ENCODE results near the gene FRMPD4. TPM values are rescaled to one million over a fixed set of nuclear protein-coding genes. Genes with fewer than 3 reads are reported as not detected.

FRMPD4 gene
- total RNA-seq, 1 donor from 2014 or later, result 2.8 TPM

GRCh38 chrX:12349201-12349600 lies 210.9 kb downstream of the FRMPD4 start:
- H3K4me3 ChIP-seq, result no peak overlapping the region
- no peaks in the 10 kb centered on the region for H3K36me3 ChIP-seq
- no peaks in the 10 kb centered on the region for H3K27me3 ChIP-seq (ENCODE audit: low read depth)
- no peaks in the 10 kb centered on the region for H3K9me3 ChIP-seq (replicated peaks)
- H3K27ac ChIP-seq (replicated peaks), result no peak overlapping the region
- DNase-seq, result no peak
- intact Hi-C loops (cut with micrococcal nuclease), result no loop called here
- TF ChIP-seq, protein P1, sequence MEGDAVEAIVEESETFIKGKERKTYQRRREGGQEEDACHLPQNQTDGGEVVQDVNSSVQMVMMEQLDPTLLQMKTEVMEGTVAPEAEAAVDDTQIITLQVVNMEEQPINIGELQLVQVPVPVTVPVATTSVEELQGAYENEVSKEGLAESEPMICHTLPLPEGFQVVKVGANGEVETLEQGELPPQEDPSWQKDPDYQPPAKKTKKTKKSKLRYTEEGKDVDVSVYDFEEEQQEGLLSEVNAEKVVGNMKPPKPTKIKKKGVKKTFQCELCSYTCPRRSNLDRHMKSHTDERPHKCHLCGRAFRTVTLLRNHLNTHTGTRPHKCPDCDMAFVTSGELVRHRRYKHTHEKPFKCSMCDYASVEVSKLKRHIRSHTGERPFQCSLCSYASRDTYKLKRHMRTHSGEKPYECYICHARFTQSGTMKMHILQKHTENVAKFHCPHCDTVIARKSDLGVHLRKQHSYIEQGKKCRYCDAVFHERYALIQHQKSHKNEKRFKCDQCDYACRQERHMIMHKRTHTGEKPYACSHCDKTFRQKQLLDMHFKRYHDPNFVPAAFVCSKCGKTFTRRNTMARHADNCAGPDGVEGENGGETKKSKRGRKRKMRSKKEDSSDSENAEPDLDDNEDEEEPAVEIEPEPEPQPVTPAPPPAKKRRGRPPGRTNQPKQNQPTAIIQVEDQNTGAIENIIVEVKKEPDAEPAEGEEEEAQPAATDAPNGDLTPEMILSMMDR (IDR thresholded peaks at IDR 0.05; ENCODE audit: borderline replicate concordance), result no peak
- no peaks in the 10 kb centered on the region for H3K4me1 ChIP-seq

GRCh38 chrX:12352922-12353321 lies 214.6 kb downstream of the FRMPD4 start:
- H3K4me3 ChIP-seq, result no peak overlapping the region
- no peak for DNase-seq
- H3K27me3 ChIP-seq (ENCODE audit: low read depth), result no peaks in the 10 kb centered on the region
- no peak overlapping the region for H3K27ac ChIP-seq (replicated peaks)
- H3K9me3 ChIP-seq (replicated peaks), result no peaks in the 10 kb centered on the region
- TF ChIP-seq, protein P1 (IDR thresholded peaks at IDR 0.05; ENCODE audit: borderline replicate concordance), result no peak
- no peaks in the 10 kb centered on the region for H3K36me3 ChIP-seq
- intact Hi-C loops (cut with micrococcal nuclease), result no loop called here
- H3K4me1 ChIP-seq, result no peaks in the 10 kb centered on the region

- Histone ChIP-seq H3K27ac (replicated peaks) (no peak overlapping the region), H3K9me3 (replicated peaks) (no peaks in the 10 kb centered on the region), H3K4me3 (no peak overlapping the region), H3K4me1 (no peaks in the 10 kb centered on the region), H3K27me3 (ENCODE audit: low read depth) (no peaks in the 10 kb centered on the region), H3K36me3 (no peaks in the 10 kb centered on the region)
- TF ChIP-seq, protein P1 (IDR thresholded peaks at IDR 0.05; ENCODE audit: borderline replicate concordance), result no peak
- intact Hi-C loops (cut with micrococcal nuclease), result no loop called here
- no peak for DNase-seq
Observed at GRCh38 chrX:12360383-12360782, 222.1 kb downstream of the FRMPD4 start.

- H3K4me1 ChIP-seq, result no peaks in the 10 kb centered on the region
- no peak overlapping the region for H3K4me3 ChIP-seq
- no peak overlapping the region for H3K27ac ChIP-seq (replicated peaks)
- no peaks in the 10 kb centered on the region for H3K9me3 ChIP-seq (replicated peaks)
- H3K27me3 ChIP-seq (ENCODE audit: low read depth), result no peaks in the 10 kb centered on the region
- TF ChIP-seq, protein P1 (IDR thresholded peaks at IDR 0.05; ENCODE audit: borderline replicate concordance), result no peak
- intact Hi-C loops (cut with micrococcal nuclease), result no loop called here
- no peaks in the 10 kb centered on the region for H3K36me3 ChIP-seq
- DNase-seq, result no peak
Observed at GRCh38 chrX:12360986-12361598, 222.8 kb downstream of the FRMPD4 start.

GRCh38 chrX:12363216-12363615 lies 224.9 kb downstream of the FRMPD4 start:
- H3K27me3 ChIP-seq (ENCODE audit: low read depth), result no peaks in the 10 kb centered on the region
- H3K4me3 ChIP-seq, result no peak overlapping the region
- no peaks in the 10 kb centered on the region for H3K9me3 ChIP-seq (replicated peaks)
- no peak for DNase-seq
- TF ChIP-seq, protein P1 (IDR thresholded peaks at IDR 0.05; ENCODE audit: borderline replicate concordance), result no peak
- no peak overlapping the region for H3K27ac ChIP-seq (replicated peaks)
- intact Hi-C loops (cut with micrococcal nuclease), result no loop called here
- H3K4me1 ChIP-seq, result no peaks in the 10 kb centered on the region
- H3K36me3 ChIP-seq, result no peaks in the 10 kb centered on the region
